Astrocyte of the cerebellum (primary cell): ENCODE measurements around the gene SCD5.

Experiments used
- DNase-seq: peaks from one replicate; pipeline ENCODE4 v3.0.0-alpha.2; 2011; ENCODE audit warnings: low read depth
- H3K4me3 ChIP-seq: 2 replicates; pipeline ENCODE4 v1.5.1; 2011; ENCODE audit warnings: mild to moderate bottlenecking, low read depth, low read length, moderate library complexity
- CTCF ChIP-seq: IDR thresholded peaks from 2 replicates; pipeline ENCODE4 v1.5.1; 2012; ENCODE audit warnings: low read length, low read depth, moderate library complexity, mild to moderate bottlenecking; ENCODE audit errors: missing control alignments
- in situ Hi-C: cut with HindIII; loops from 2 replicates; pipeline ENCODE4 v1.10.0; 2017; ENCODE audit warnings: low sequenced_read_pairs

SCD5 gene

GRCh38 chr4:82706349-82707000, 92.1 kb downstream of the SCD5 start:
- DNase-seq = peak; percentile 23
- TF ChIP-seq CTCF = no peak
- in situ Hi-C loops = no loop called here
- H3K4me3 ChIP-seq = no peak overlapping the region

GRCh38 chr4:82705928-82706300, 92.7 kb downstream of the SCD5 start:
- in situ Hi-C loops = no loop called here
- no peak for TF ChIP-seq CTCF
- DNase-seq = peak; percentile 9
- H3K4me3 ChIP-seq = no peak overlapping the region

- no peak overlapping the region for H3K4me3 ChIP-seq
- in situ Hi-C loops = no loop called here
- TF ChIP-seq CTCF = no peak
- no peak for DNase-seq
These were observed 93.2 kb downstream of the SCD5 start for GRCh38 chr4:82705169-82705927.

DNA sequence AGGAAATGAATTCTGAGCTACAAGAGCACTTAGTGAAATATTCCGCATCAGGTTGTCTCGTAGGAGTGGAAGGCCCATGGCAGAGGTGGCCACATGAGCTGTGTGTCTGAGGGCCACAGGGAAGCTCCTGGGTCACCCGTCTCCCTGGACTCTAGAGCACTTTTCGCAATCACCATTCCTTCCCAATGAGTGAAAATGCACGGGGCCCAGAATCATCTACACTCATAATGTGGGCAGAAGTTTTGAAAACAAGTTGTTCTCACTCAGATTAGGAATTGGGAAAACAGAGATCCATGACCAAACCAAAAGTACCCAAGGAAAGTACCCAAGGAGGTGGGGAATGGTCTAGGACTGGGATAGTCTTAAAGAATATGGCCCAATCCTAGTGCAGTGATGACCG, 94.4 kb downstream of the SCD5 start:
- TF ChIP-seq CTCF = no peak
- in situ Hi-C loops = no loop called here
- no peak for DNase-seq
- no peak overlapping the region for H3K4me3 ChIP-seq

- no peak overlapping the region for H3K4me3 ChIP-seq
- TF ChIP-seq CTCF = no peak
- no peak for DNase-seq
- in situ Hi-C loops = no loop called here
These were observed 100.2 kb downstream of the SCD5 start for GRCh38 chr4:82698412-82698811.

DNA sequence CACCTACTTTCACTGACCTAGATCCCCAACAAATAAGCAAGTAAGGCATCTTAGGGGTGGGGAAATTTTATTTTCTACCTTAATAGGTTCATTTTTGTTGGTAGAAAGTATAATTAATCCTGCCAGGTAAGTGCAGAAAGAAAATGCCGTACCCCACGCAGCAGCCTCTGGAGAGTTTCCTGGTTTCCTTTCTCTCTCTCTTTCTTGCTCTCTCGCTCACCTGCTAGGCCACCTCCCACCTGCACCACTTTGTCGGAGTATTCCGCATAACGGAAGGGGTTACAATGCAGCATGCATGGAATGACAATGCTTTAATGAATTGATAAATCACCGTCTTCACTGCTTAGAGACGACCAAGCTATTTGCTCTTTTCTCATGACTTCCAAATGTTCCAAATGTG, 101.0 kb downstream of the SCD5 start:
- DNase-seq = no peak
- no peak for TF ChIP-seq CTCF
- in situ Hi-C loops = no loop called here
- H3K4me3 ChIP-seq = no peak overlapping the region
